Heart right ventricle (tissue), 16 donors: ENCODE results near the gene SH3TC1. TPM values are rescaled to one million over a fixed set of nuclear protein-coding genes. Genes with fewer than 3 reads are reported as not detected.

Experiments
- ATAC-seq, 8 donors: fragments of 200-7000 bp; cut with Tn5 transposase; one replicate each; pipeline ENCODE4 v1.9.1; 2020; ENCODE audit warnings: mild to moderate bottlenecking in 8 of 8, moderate library complexity in 8 of 8, moderate number of reproducible peaks in 1 of 8
- DNase-seq, 2 donors: peaks; one replicate each; pipeline ENCODE4 v3.0.0-alpha.2; 2020
- H3K27ac ChIP-seq, 10 donors: fragments of 200-600 bp; sonication (generic) in 2 of 10; one replicate each; pipeline versions ENCODE4 v1.5.0 to v1.8.0; 2020 to 2022; ENCODE audit warnings: mild to moderate bottlenecking in 3 of 10
- H3K27me3 ChIP-seq, 7 donors: fragments of 200-600 bp; one replicate each; pipeline ENCODE4 v1.8.0; 2021 to 2022; ENCODE audit warnings: mild to moderate bottlenecking in 2 of 7
- H3K36me3 ChIP-seq, 9 donors: fragments of 200-600 bp; sonication (generic) in 1 of 9; one replicate each; pipeline versions ENCODE4 v1.5.0 to v1.8.0; 2020 to 2022; ENCODE audit warnings: mild to moderate bottlenecking in 2 of 9
- H3K4me1 ChIP-seq, 9 donors: fragments of 200-600 bp; sonication (generic) in 1 of 9; one replicate each; pipeline versions ENCODE4 v1.5.0 to v1.8.0; 2020 to 2022; ENCODE audit warnings: mild to moderate bottlenecking in 4 of 9
- H3K4me3 ChIP-seq, 10 donors: fragments of 200-600 bp; sonication (generic) in 2 of 10; one replicate each; pipeline versions ENCODE4 v1.5.0 to v1.8.0; 2020 to 2022; ENCODE audit warnings: mild to moderate bottlenecking in 7 of 10, moderate library complexity in 2 of 10
- H3K9me3 ChIP-seq, 11 donors: fragments of 200-600 bp in 10 of 11; sonication (generic) in 2 of 11; one replicate each; pipeline versions ENCODE4 v1.5.0 to v1.8.0; 2013 to 2022; ENCODE audit warnings: mild to moderate bottlenecking in 2 of 11, control low read depth in 1 of 11, moderate library complexity in 1 of 11
- WGBS, 2 donors: extraction: QIAGEN DNeasy Blood & Tissue Kit; methylation state at CpG; one replicate each; pipeline ENCODE4 v1.1.7; 2013; ENCODE audit warnings: inconsistent platforms in 1 of 2; 5-methylcytosine and 5-hydroxymethylcytosine counted together
- intact Hi-C, 10 donors: fragments of 100-400 bp; cut with DNase I; formaldehyde crosslinking; loops; one replicate each; pipeline versions ENCODE4 v1.11.1 to v1.14.2; 2022
- polyA plus RNA-seq, 2 donors: library from polyadenylated mRNA; stranded (reverse); fragments of 200-250 nt; gene quantifications; one replicate each; pipeline ENCODE4 v1.2.3, GENCODE V29; 2013
- total RNA-seq, 10 donors: library from RNA; stranded (reverse); fragmentation: NEBNext Ultra II Directional in 3 of 10; extraction: Animal tissue kit (Norgen Biotek cat#: 25700) in 3 of 10; gene quantifications; one replicate each; pipeline versions ENCODE4 v1.2.1 to v1.2.4, GENCODE V29; 2021 to 2023
- TF ChIP-seq, protein P1 (sequence below), 9 donors: fragments of 200-600 bp; sonication (generic) in 2 of 9; IDR thresholded peaks; one replicate each; pipeline versions ENCODE4 v1.5.0 to v1.8.0; 2021 to 2022; ENCODE audit warnings: antibody characterized with exemption in 9 of 9, mild to moderate bottlenecking in 5 of 9, moderate library complexity in 1 of 9
- donor health status: Arrhythmogenic right ventricular cardiomyopathy.
- donor health status: ischemic (EF 13 %, LVEDD 7.1; RV severe dilation, severe dysfunction).
- donor health status: healthy with polysubstance abuse.
- donor health status: DM: no; HTN: yes; CAD: no.
- donor health status: DM: no; HTN: no; CAD: no.
- donor health status: ischemic (EF 25% LVEDD 6.9; RV normal size, moderate dysfunction).
- donor health status: ischemic (EF 25% LVEDD 5.7; RV mildly dilated, moderate dysfunction).
- donor health status: healthy.
- donor health status: DM: yes; HTN: yes; CAD: no.
- donor health status: Ischemic cardiomyopathy.
- donor health status: ischemic (EF 35%, LVEDD 5.7; RV mildly dilated, moderate dysfunction).
- donor health status: nonischemic (EF 11% LVEDD 7.7; RV severe dilation, severe dysfunction).
- donor health status: DM: yes; HTN: yes; CAD: no.
- donor health status: PGD.
- donor health status: ischemic (EF 29% LVEDD 5.4; RV normal size, mild dysfunction).
- donor health status: nonischemic (EF 23%, LVEDD 6.1; RV moderate dilation, normal function).

Gene SH3TC1
- total and polyA plus RNA-seq, 12 donors = 7.4 to 22.8 (median 11.2) TPM

- Histone ChIP-seq H3K4me1 (peaks cover 12 to 21% (median 17%) of the 10 kb centered on the region in 9 donors), H3K4me3 (no peak overlapping the region), H3K36me3 (peaks cover 0 to 40% (median 0%) of the 10 kb centered on the region in 9 donors), H3K27me3 (no peaks in the 10 kb centered on the region), H3K27ac (peak overlapping the region in 7 of 10 donors; percentile 24 to 72 (median 57)), H3K9me3 (no peaks in the 10 kb centered on the region)
- 21 to 22% methylated on average over 29 of the region's 29 CpGs for WGBS, 2 donors
- intact Hi-C loops = loop anchor here (1.0 to 10.0 kb wide), 9 partner anchors 60 to 353 kb away; partner anchors contain the start of gene CPZ (in 8 of the 10)
- TF ChIP-seq, protein P1, sequence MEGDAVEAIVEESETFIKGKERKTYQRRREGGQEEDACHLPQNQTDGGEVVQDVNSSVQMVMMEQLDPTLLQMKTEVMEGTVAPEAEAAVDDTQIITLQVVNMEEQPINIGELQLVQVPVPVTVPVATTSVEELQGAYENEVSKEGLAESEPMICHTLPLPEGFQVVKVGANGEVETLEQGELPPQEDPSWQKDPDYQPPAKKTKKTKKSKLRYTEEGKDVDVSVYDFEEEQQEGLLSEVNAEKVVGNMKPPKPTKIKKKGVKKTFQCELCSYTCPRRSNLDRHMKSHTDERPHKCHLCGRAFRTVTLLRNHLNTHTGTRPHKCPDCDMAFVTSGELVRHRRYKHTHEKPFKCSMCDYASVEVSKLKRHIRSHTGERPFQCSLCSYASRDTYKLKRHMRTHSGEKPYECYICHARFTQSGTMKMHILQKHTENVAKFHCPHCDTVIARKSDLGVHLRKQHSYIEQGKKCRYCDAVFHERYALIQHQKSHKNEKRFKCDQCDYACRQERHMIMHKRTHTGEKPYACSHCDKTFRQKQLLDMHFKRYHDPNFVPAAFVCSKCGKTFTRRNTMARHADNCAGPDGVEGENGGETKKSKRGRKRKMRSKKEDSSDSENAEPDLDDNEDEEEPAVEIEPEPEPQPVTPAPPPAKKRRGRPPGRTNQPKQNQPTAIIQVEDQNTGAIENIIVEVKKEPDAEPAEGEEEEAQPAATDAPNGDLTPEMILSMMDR (IDR thresholded peaks at IDR 0.05) = peak; percentile 97 to 100 (median 98)
- DNase-seq (peak; percentile 88 to 91), ATAC-seq (peak; percentile 84 to 93 (median 90))
Observed at GRCh38 chr4:8241895-8242696, 43.0 kb downstream of the SH3TC1 start.

DNA sequence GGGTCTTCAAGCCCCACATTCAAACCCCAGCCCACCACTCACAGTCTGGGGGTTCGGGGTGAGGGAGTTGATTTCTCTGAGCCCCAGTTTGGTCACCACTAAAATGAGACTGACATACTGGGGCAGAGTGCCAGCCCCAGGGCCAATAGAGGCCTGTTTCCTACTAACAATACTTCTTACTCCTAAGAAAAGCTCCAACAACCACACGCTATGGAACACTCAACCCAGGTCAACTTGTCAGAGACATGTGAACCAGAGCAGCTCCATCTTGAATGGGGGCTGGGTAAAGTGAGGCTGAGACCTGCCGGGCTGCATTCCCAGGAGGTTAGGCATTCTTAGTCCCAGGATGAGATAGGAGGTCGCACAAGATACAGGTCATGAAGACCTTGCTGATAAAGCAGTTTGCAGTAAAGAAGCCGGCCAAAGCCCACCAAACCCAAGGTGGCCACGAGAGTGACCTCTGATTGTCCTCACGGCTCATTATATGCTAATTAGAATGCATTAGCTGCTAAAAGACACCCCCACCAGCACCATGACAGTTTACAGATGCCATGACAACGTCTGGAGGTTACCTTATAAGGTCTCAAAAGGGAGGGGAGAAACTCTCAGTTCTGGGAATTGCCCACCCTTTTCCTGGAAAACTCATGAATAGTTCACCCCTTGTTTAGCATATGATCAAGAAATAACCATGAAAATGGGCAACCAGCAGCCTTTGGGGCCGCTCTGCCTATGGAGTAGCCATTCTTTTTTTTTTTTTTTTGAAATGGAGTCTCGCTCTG is 43.9 kb downstream of the SH3TC1 start:
- intact Hi-C loops = loop anchor here (1.0 to 10.0 kb wide), 9 partner anchors 61 to 352 kb away; partner anchors contain the start of gene CPZ (in 8 of the 10)
- H3K27ac ChIP-seq = peak overlapping the region in 7 of 10 donors; percentile 24 to 72 (median 57)
- no peaks in the 10 kb centered on the region for H3K27me3 ChIP-seq
- 83% methylated on average over 10 of the region's 10 CpGs for WGBS, 2 donors
- H3K36me3 ChIP-seq = peaks cover 0 to 32% (median 0%) of the 10 kb centered on the region in 9 donors
- DNase-seq (no peak), ATAC-seq (peak in 1 of 8 donors; percentile 6)
- no peaks in the 10 kb centered on the region for H3K9me3 ChIP-seq
- no peak overlapping the region for H3K4me3 ChIP-seq
- H3K4me1 ChIP-seq = peaks cover 20 to 30% (median 25%) of the 10 kb centered on the region in 9 donors
- TF ChIP-seq, protein P1 (IDR thresholded peaks at IDR 0.05) = no peak

DNA sequence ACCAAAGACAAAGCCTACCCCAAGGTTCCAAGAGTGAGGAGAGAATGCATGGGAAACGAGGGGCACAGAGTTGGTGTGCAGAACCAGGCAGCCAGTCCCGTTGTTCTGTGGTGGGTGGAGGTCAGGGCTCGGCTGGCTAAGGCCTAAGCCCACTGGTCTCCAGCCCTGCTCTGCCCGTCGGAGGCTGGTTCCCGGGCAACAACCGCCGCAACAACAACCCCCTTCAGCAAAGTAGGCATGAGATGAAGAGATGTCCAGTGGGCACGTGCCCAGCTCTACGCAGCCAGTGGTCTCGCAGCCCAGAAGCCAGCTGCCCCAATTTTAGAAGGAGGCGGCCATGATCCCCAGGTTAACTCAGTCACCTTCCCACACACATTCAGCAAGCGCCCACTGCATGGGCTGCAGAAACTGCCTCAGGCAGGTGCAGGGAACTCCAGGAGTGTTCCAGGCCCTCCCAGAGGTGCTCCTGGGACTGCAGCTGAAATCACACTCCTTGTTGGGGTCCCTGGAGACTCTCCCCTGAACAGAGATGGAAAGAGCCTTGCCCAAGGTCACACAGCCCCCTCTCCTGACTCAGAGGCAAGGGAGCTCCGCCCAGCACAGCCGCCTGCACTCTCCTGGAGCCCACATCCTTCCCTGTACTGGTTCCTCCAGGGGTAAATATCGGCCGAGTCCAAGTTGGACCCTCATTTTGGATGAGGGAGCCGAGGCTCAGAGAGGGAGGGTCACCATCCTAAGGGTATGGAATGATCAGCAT is 45.1 kb downstream of the SH3TC1 start:
- no peak overlapping the region for H3K4me3 ChIP-seq
- peaks cover 0 to 20% (median 0%) of the 10 kb centered on the region in 9 donors for H3K36me3 ChIP-seq
- peaks cover 20 to 34% (median 26%) of the 10 kb centered on the region in 9 donors for H3K4me1 ChIP-seq
- no peak overlapping the region for H3K27ac ChIP-seq
- DNase-seq (peak in 1 of 2 donors; percentile 6), ATAC-seq (no peak)
- intact Hi-C loops = loop anchor here (5.0 to 10.0 kb wide), 6 partner anchors 62 to 351 kb away; partner anchors contain the start of gene CPZ (in 8 of the 10)
- 92 to 93% methylated on average over 18 of the region's 18 CpGs for WGBS, 2 donors
- TF ChIP-seq, protein P1 (IDR thresholded peaks at IDR 0.05) = no peak
- H3K27me3 ChIP-seq = no peaks in the 10 kb centered on the region
- no peaks in the 10 kb centered on the region for H3K9me3 ChIP-seq
